GM21423 (cell line): Measurements from ENCODE around the gene PHLDB2.

Experiments
- ATAC-seq: cut with Tn5 transposase; IDR thresholded peaks from one replicate; pipeline ENCODE4 v1.9.1; 2021; ENCODE audit warnings: mild to moderate bottlenecking, moderate library complexity; ENCODE audit not compliant: unreplicated experiment

PHLDB2 gene

GRCh38 chr3:111881480-111881879, 22.4 kb downstream of the PHLDB2 start:
- ATAC-seq = no peak

GRCh38 chr3:111882194-111882593, 23.1 kb downstream of the PHLDB2 start:
- ATAC-seq = no peak

GRCh38 chr3:111882799-111883198, 23.7 kb downstream of the PHLDB2 start:
- ATAC-seq = peak; percentile 99

GRCh38 chr3:111884411-111885018, 25.4 kb downstream of the PHLDB2 start:
- ATAC-seq = no peak

GRCh38 chr3:111885578-111885977, 26.5 kb downstream of the PHLDB2 start:
- ATAC-seq = no peak

GRCh38 chr3:111890051-111890580, 31.1 kb downstream of the PHLDB2 start:
- ATAC-seq = no peak

- ATAC-seq = no peak
These were observed 33.0 kb downstream of the PHLDB2 start for GRCh38 chr3:111892070-111892469.

- ATAC-seq = no peak
These were observed 36.0 kb downstream of the PHLDB2 start for GRCh38 chr3:111895071-111895470.

- ATAC-seq = no peak
These were observed 40.9 kb downstream of the PHLDB2 start for GRCh38 chr3:111899966-111900365.

- no peak for ATAC-seq
These were observed 42.6 kb downstream of the PHLDB2 start for GRCh38 chr3:111901637-111902036.

- no peak for ATAC-seq
These were observed 43.5 kb downstream of the PHLDB2 start for GRCh38 chr3:111902534-111902933.

- no peak for ATAC-seq
These were observed 44.0 kb downstream of the PHLDB2 start for GRCh38 chr3:111903067-111903511.

GRCh38 chr3:111904376-111905241, 45.5 kb downstream of the PHLDB2 start:
- ATAC-seq = no peak

GRCh38 chr3:111906656-111907055, 47.6 kb downstream of the PHLDB2 start:
- ATAC-seq = no peak

GRCh38 chr3:111907151-111907550, 48.1 kb downstream of the PHLDB2 start:
- ATAC-seq = no peak

GRCh38 chr3:111910806-111911205, 51.7 kb downstream of the PHLDB2 start:
- no peak for ATAC-seq

- ATAC-seq = no peak
These were observed 52.4 kb downstream of the PHLDB2 start for GRCh38 chr3:111911446-111911845.

- ATAC-seq = no peak
These were observed 54.2 kb downstream of the PHLDB2 start for GRCh38 chr3:111913163-111913763.

- no peak for ATAC-seq
These were observed 56.8 kb downstream of the PHLDB2 start for GRCh38 chr3:111915905-111916304.

GRCh38 chr3:111917300-111917699, 58.2 kb downstream of the PHLDB2 start:
- no peak for ATAC-seq

GRCh38 chr3:111919370-111920065, 60.5 kb downstream of the PHLDB2 start:
- ATAC-seq = no peak
